HepG2 (cell line): ENCODE measurements around the gene IKZF4. TPM values are rescaled to one million over a fixed set of nuclear protein-coding genes. Genes with fewer than 3 reads are reported as not detected.

ENCODE experiments used
- FOXK2 ChIP-seq: fragments of 450-650 bp; IDR thresholded peaks from 2 replicates; pipeline ENCODE4 v1.6.1; 2016
- GPN1 ChIP-seq: sonication (generic); formaldehyde crosslinking; IDR thresholded peaks from 2 replicates; pipeline ENCODE4 v1.5.1; 2020; ENCODE audit warnings: missing genetic modification reagents, borderline replicate concordance
- HINFP ChIP-seq: sonication (generic); formaldehyde crosslinking; IDR thresholded peaks from 2 replicates; pipeline ENCODE4 v1.4.0; 2020; ENCODE audit warnings: low read depth, mild to moderate bottlenecking, missing genetic modification reagents
- HMG20A ChIP-seq: IDR thresholded peaks from 2 replicates; pipeline ENCODE4 v1.6.1; 2016; ENCODE audit warnings: borderline replicate concordance
- KDM2A ChIP-seq: sonication (generic); formaldehyde crosslinking; IDR thresholded peaks from 2 replicates; pipeline ENCODE4 v1.4.0; 2020; ENCODE audit warnings: low read depth, missing genetic modification reagents, borderline replicate concordance
- MATR3 ChIP-seq: sonication (generic); formaldehyde crosslinking; IDR thresholded peaks from 2 replicates; pipeline ENCODE4 v1.4.0; 2020; ENCODE audit warnings: missing genetic modification reagents
- MEF2D ChIP-seq: sonication (generic); formaldehyde crosslinking; IDR thresholded peaks from 2 replicates; pipeline ENCODE4 v1.5.1; 2020; ENCODE audit warnings: mild to moderate bottlenecking, missing genetic modification reagents
- NFATC3 ChIP-seq: sonication (generic); formaldehyde crosslinking; IDR thresholded peaks from 2 replicates; pipeline ENCODE4 v1.5.1; 2020; ENCODE audit warnings: mild to moderate bottlenecking, missing genetic modification reagents
- NFE2L1 ChIP-seq: sonication (generic); formaldehyde crosslinking; IDR thresholded peaks from 2 replicates; pipeline ENCODE4 v1.4.0; 2020; ENCODE audit warnings: missing genetic modification reagents, mild to moderate bottlenecking, borderline replicate concordance
- NFIC ChIP-seq: IDR thresholded peaks from 2 replicates; pipeline ENCODE4 v1.6.1; 2012; ENCODE audit warnings: mild to moderate bottlenecking, low read length, inconsistent platforms
- POLR2A ChIP-seq, 2 experiments: IDR thresholded peaks; 2 replicates each; pipeline ENCODE4 v1.6.1; 2011; ENCODE audit warnings: low read depth in 2 of 2, low read length in 2 of 2, mild to moderate bottlenecking in 1 of 2, moderate library complexity in 1 of 2; ENCODE audit not compliant: insufficient read depth in 1 of 2
- RORA ChIP-seq: sonication (generic); formaldehyde crosslinking; IDR thresholded peaks from 2 replicates; pipeline ENCODE4 v1.5.0; 2020; ENCODE audit warnings: mild to moderate bottlenecking, missing genetic modification reagents, moderate library complexity
- SAFB2 ChIP-seq: sonication (generic); formaldehyde crosslinking; IDR thresholded peaks from 2 replicates; pipeline ENCODE4 v1.5.1; 2020; ENCODE audit warnings: missing genetic modification reagents, low read depth, mild to moderate bottlenecking, borderline replicate concordance
- TBL1XR1 ChIP-seq: fragments of 150-350 bp; IDR thresholded peaks from 2 replicates; pipeline ENCODE4 v1.6.1; 2014; ENCODE audit warnings: borderline replicate concordance, low read length; ENCODE audit not compliant: partially characterized antibody
- TBX3 ChIP-seq: fragments of 450-650 bp; IDR thresholded peaks from 2 replicates; pipeline ENCODE4 v1.6.1; 2017; ENCODE audit warnings: antibody characterized with exemption, mild to moderate bottlenecking, inconsistent platforms, borderline replicate concordance
- TOE1 ChIP-seq: sonication (generic); formaldehyde crosslinking; IDR thresholded peaks from 2 replicates; pipeline ENCODE4 v1.4.0; 2020; ENCODE audit warnings: mild to moderate bottlenecking, missing genetic modification reagents
- ZFP90 ChIP-seq: sonication (generic); formaldehyde crosslinking; IDR thresholded peaks from 2 replicates; pipeline ENCODE4 v1.8.0; 2022; ENCODE audit warnings: missing genetic modification reagents, mild to moderate bottlenecking, inconsistent platforms, borderline replicate concordance
- ZNF101 ChIP-seq: sonication (generic); formaldehyde crosslinking; IDR thresholded peaks from 2 replicates; pipeline ENCODE4 v1.4.0; 2020; ENCODE audit warnings: mild to moderate bottlenecking, low read depth, missing genetic modification reagents, borderline replicate concordance
- ZNF180 ChIP-seq: sonication (generic); formaldehyde crosslinking; IDR thresholded peaks from 2 replicates; pipeline ENCODE4 v1.4.0; 2020; ENCODE audit warnings: low read depth, missing genetic modification reagents, borderline replicate concordance
- ZNF230 ChIP-seq: sonication (generic); formaldehyde crosslinking; IDR thresholded peaks from 2 replicates; pipeline ENCODE4 v1.4.0; 2020; ENCODE audit warnings: mild to moderate bottlenecking, missing genetic modification reagents
- ZNF451 ChIP-seq: sonication (generic); formaldehyde crosslinking; IDR thresholded peaks from 2 replicates; pipeline ENCODE4 v1.5.0; 2020; ENCODE audit warnings: mild to moderate bottlenecking, missing genetic modification reagents
- ZNF572 ChIP-seq: sonication (generic); formaldehyde crosslinking; IDR thresholded peaks from 2 replicates; pipeline ENCODE4 v1.5.1; 2020; ENCODE audit warnings: mild to moderate bottlenecking, missing genetic modification reagents
- ZNF589 ChIP-seq: sonication (generic); formaldehyde crosslinking; conservative IDR thresholded peaks from 2 replicates; pipeline ENCODE4 v1.8.0; 2022; ENCODE audit warnings: mild to moderate bottlenecking, moderate library complexity, missing genetic modification reagents
- ZSCAN21 ChIP-seq: sonication (generic); formaldehyde crosslinking; IDR thresholded peaks from 2 replicates; pipeline ENCODE4 v1.8.0; 2022; ENCODE audit warnings: mild to moderate bottlenecking, missing genetic modification reagents, moderate library complexity, borderline replicate concordance
- polyA plus RNA-seq, 8 experiments: library from polyadenylated mRNA; depleted of rRNA in 3 of 8; stranded (reverse) in 7 of 8; unstranded in 1 of 8; fragments of >200 nt; fragmentation: Illumina TruSeq in 4 of 8; extraction: Trizol in 4 of 8; gene quantifications; 2 replicates each; pipeline versions ENCODE4 v1.2.1 to v1.2.3, GENCODE V29; 2011 to 2016; ENCODE audit warnings: low read depth in 4 of 8, missing spikeins in 1 of 8, mixed read lengths in 1 of 8; ENCODE audit not compliant: insufficient read depth in 1 of 8
- total RNA-seq, 5 experiments: library from RNA; depleted of rRNA; stranded (reverse); fragments of >200 nt; fragmentation: Illumina TruSeq; extraction: Trizol; gene quantifications; 2 replicates each; pipeline ENCODE4 v1.2.3, GENCODE V29; 2016; ENCODE audit warnings: low read depth in 1 of 5
- TF ChIP-seq, protein P1 (sequence below): sonication (generic); formaldehyde crosslinking; IDR thresholded peaks from 2 replicates; pipeline ENCODE4 v1.4.0; 2020; ENCODE audit warnings: missing genetic modification reagents, borderline replicate concordance
- TF ChIP-seq, protein P2 (sequence below): sonication (generic); formaldehyde crosslinking; IDR thresholded peaks from 2 replicates; pipeline ENCODE4 v1.8.0; 2022; ENCODE audit warnings: missing genetic modification reagents, low read depth, mild to moderate bottlenecking, borderline replicate concordance

Gene IKZF4
- total and polyA plus RNA-seq, 2 of the 13 experiments (the other 11 are each of a cell fraction or from before 2014, with no cell fraction given), result 0.58 to 2.2 TPM

- TF ChIP-seq RORA (CRISPR knock-in tag) (no peak), GPN1 (CRISPR knock-in tag) (no peak), HINFP (CRISPR knock-in tag) (no peak), TBL1XR1 (no peak), NFATC3 (no peak; the same call in 1 of the 2 replicates), SAFB2 (CRISPR knock-in tag) (no peak), ZNF451 (CRISPR knock-in tag) (0 out of 2 replicates have a peak, but pooled peaks have one; percentile 68), ZFP90 (CRISPR knock-in tag) (peak; percentile 79), KDM2A (CRISPR knock-in tag) (peak; percentile 93), TOE1 (CRISPR knock-in tag) (no peak), ZNF180 (no peak; the same call in 1 of the 2 replicates), ZNF101 (CRISPR knock-in tag) (no peak), ZNF230 (CRISPR knock-in tag) (0 out of 2 replicates have a peak, but pooled peaks have one; percentile 65), ZNF589 (CRISPR knock-in tag) (peak; percentile 70; the same call in 1 of the 2 replicates), MATR3 (no peak), HMG20A (CRISPR knock-in tag) (no peak), NFE2L1 (no peak), TBX3 (0 out of 2 replicates have a peak, but pooled peaks have one; percentile 18), ZNF572 (CRISPR knock-in tag) (0 out of 2 replicates have a peak, but pooled peaks have one; percentile 9), MEF2D (CRISPR knock-in tag) (peak; percentile 48; the same call in 1 of the 2 replicates), FOXK2 (peak; percentile 39; the same call in 1 of the 2 replicates), POLR2A (IDR thresholded peaks at IDR 0.05; ENCODE audit: insufficient read depth in 1 of 2, low read depth in 2 of 2, low read length in 2 of 2) (peak; percentile 75 to 86), ZSCAN21 (CRISPR knock-in tag) (no peak; the same call in 1 of the 2 replicates), NFIC (no peak)
- TF ChIP-seq, protein P1, sequence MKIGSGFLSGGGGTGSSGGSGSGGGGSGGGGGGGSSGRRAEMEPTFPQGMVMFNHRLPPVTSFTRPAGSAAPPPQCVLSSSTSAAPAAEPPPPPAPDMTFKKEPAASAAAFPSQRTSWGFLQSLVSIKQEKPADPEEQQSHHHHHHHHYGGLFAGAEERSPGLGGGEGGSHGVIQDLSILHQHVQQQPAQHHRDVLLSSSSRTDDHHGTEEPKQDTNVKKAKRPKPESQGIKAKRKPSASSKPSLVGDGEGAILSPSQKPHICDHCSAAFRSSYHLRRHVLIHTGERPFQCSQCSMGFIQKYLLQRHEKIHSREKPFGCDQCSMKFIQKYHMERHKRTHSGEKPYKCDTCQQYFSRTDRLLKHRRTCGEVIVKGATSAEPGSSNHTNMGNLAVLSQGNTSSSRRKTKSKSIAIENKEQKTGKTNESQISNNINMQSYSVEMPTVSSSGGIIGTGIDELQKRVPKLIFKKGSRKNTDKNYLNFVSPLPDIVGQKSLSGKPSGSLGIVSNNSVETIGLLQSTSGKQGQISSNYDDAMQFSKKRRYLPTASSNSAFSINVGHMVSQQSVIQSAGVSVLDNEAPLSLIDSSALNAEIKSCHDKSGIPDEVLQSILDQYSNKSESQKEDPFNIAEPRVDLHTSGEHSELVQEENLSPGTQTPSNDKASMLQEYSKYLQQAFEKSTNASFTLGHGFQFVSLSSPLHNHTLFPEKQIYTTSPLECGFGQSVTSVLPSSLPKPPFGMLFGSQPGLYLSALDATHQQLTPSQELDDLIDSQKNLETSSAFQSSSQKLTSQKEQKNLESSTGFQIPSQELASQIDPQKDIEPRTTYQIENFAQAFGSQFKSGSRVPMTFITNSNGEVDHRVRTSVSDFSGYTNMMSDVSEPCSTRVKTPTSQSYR (CRISPR knock-in tag), result no peak
- TF ChIP-seq, protein P2, sequence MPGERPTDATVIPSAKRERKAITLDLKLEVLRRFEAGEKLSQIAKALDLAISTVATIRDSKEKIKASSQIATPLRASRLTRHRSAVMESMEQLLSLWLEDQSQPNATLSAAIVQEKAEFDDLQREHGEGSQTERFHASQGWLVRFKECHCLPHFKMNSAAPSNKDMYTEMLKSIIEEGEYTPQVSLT (CRISPR knock-in tag), result no peak
These were observed 23.9 kb upstream of the IKZF4 start, which contains the start of gene SUOX (continued) for GRCh38 chr12:55996715-55997534.
